WTC11 (cell line): ENCODE data around the gene BMPR2. TPM values are rescaled to one million over a fixed set of nuclear protein-coding genes. Genes with fewer than 3 reads are reported as not detected.

ENCODE experiments used
- ATAC-seq: fragments of 200-7000 bp; cut with Tn5 transposase; 2 replicates; pipeline ENCODE4 v1.10.0; 2021; ENCODE audit warnings: mild to moderate bottlenecking, moderate library complexity
- CTCF ChIA-PET: fragments of 300-600 bp; sonication (Branson Sonifier 250); formaldehyde crosslinking; loops from one replicate; lab custom pipeline; 2021; ENCODE audit warnings: antibody characterized with exemption; lab: Charles Lee
- POLR2A ChIA-PET: fragments of 350-600 bp; sonication (Branson Sonifier 250); formaldehyde crosslinking; loops from one replicate; lab custom pipeline; 2021; ENCODE audit warnings: antibody characterized with exemption; lab: Charles Lee
- DNase-seq: peaks from one replicate; pipeline ENCODE4 v3.0.0; 2021; ENCODE audit warnings: low spot score
- H3K27ac Mint-ChIP-seq: 2 replicates; pipeline ENCODE4 v1.8.0; 2021; ENCODE audit warnings: mixed read lengths
- H3K27me3 Mint-ChIP-seq: 2 replicates; pipeline ENCODE4 v1.8.0; 2021; ENCODE audit warnings: low read depth, mild to moderate bottlenecking, moderate library complexity, mixed read lengths
- H3K36me3 Mint-ChIP-seq: 2 replicates; pipeline ENCODE4 v1.8.0; 2021; ENCODE audit warnings: mixed read lengths
- H3K4me1 Mint-ChIP-seq: 2 replicates; pipeline ENCODE4 v1.8.0; 2022; ENCODE audit warnings: mixed read lengths
- H3K4me3 Mint-ChIP-seq: 2 replicates; pipeline ENCODE4 v1.8.0; 2021; ENCODE audit warnings: mild to moderate bottlenecking, moderate library complexity, mixed read lengths
- H3K9me3 Mint-ChIP-seq: 2 replicates; pipeline ENCODE4 v1.8.0; 2021; ENCODE audit warnings: mixed read lengths
- ARID4B ChIP-seq: sonication (generic); formaldehyde crosslinking; IDR thresholded peaks from 2 replicates; pipeline ENCODE4 v1.8.0; 2023; ENCODE audit warnings: missing genetic modification reagents, mild to moderate bottlenecking, borderline replicate concordance
- ATF6 ChIP-seq: sonication (generic); formaldehyde crosslinking; IDR thresholded peaks from 2 replicates; pipeline ENCODE4 v1.8.1; 2023; ENCODE audit warnings: mild to moderate bottlenecking, missing genetic modification reagents
- E2F4 ChIP-seq: sonication (generic); formaldehyde crosslinking; IDR thresholded peaks from 2 replicates; pipeline ENCODE4 v1.8.1; 2022; ENCODE audit warnings: low read depth, mild to moderate bottlenecking, moderate library complexity, missing genetic modification reagents, borderline replicate concordance
- ESRRA ChIP-seq: sonication (generic); formaldehyde crosslinking; IDR thresholded peaks from 2 replicates; pipeline ENCODE4 v1.8.1; 2022; ENCODE audit warnings: mild to moderate bottlenecking, missing genetic modification reagents, borderline replicate concordance
- GABPB1 ChIP-seq: sonication (generic); formaldehyde crosslinking; IDR thresholded peaks from 2 replicates; pipeline ENCODE4 v1.8.1; 2023; ENCODE audit warnings: mild to moderate bottlenecking, missing genetic modification reagents
- MLX ChIP-seq: sonication (generic); formaldehyde crosslinking; IDR thresholded peaks from 2 replicates; pipeline ENCODE4 v1.8.1; 2023; ENCODE audit warnings: mild to moderate bottlenecking, missing genetic modification reagents, moderate library complexity
- MYBL2 ChIP-seq: sonication (generic); formaldehyde crosslinking; IDR thresholded peaks from 2 replicates; pipeline ENCODE4 v1.8.1; 2023; ENCODE audit warnings: mild to moderate bottlenecking, moderate library complexity, missing genetic modification reagents
- NFE2L1 ChIP-seq: sonication (generic); formaldehyde crosslinking; IDR thresholded peaks from 2 replicates; pipeline ENCODE4 v1.8.1; 2023; ENCODE audit warnings: missing genetic modification reagents
- SP1 ChIP-seq: sonication (generic); formaldehyde crosslinking; conservative IDR thresholded peaks from 2 replicates; pipeline ENCODE4 v1.8.1; 2022; ENCODE audit warnings: missing genetic modification reagents
- TCF7 ChIP-seq: sonication (generic); formaldehyde crosslinking; IDR thresholded peaks from 2 replicates; pipeline ENCODE4 v1.8.0; 2022; ENCODE audit warnings: mild to moderate bottlenecking, low read depth, missing genetic modification reagents, moderate library complexity
- ZNF232 ChIP-seq: sonication (generic); formaldehyde crosslinking; IDR thresholded peaks from 2 replicates; pipeline ENCODE4 v1.8.0; 2022; ENCODE audit warnings: mild to moderate bottlenecking, missing genetic modification reagents
- ZNF263 ChIP-seq: sonication (generic); formaldehyde crosslinking; IDR thresholded peaks from 2 replicates; pipeline ENCODE4 v1.8.1; 2022; ENCODE audit warnings: low read depth, mild to moderate bottlenecking, moderate library complexity, missing genetic modification reagents
- ZNF281 ChIP-seq: sonication (generic); formaldehyde crosslinking; IDR thresholded peaks from 2 replicates; pipeline ENCODE4 v1.8.0; 2023; ENCODE audit warnings: mild to moderate bottlenecking, missing genetic modification reagents
- total RNA-seq: library from RNA; stranded (reverse); gene quantifications from 3 replicates; pipeline ENCODE4 v1.2.3, GENCODE V29; 2021
- TF ChIP-seq, protein P1 (sequence below): sonication (generic); formaldehyde crosslinking; IDR thresholded peaks from 2 replicates; pipeline ENCODE4 v1.8.1; 2022; ENCODE audit warnings: mild to moderate bottlenecking, missing genetic modification reagents, moderate library complexity, borderline replicate concordance
- TF ChIP-seq, protein P2 (sequence below): sonication (generic); formaldehyde crosslinking; IDR thresholded peaks from 2 replicates; pipeline ENCODE4 v1.8.1; 2022; ENCODE audit warnings: mild to moderate bottlenecking, moderate library complexity, missing genetic modification reagents

Gene BMPR2
- total RNA-seq, 1 experiment from 2014 or later, result 22.1 TPM

GRCh38 chr2:202508686-202509085, 132.6 kb downstream of the BMPR2 start (continued):
- TF ChIP-seq MLX (CRISPR knock-in tag), result no peak
- TF ChIP-seq ZNF232 (CRISPR knock-in tag), result no peak
- no peak for TF ChIP-seq TCF7 (CRISPR knock-in tag)
- TF ChIP-seq ZNF281, result no peak
- TF ChIP-seq SP1 (CRISPR knock-in tag), result no peak

DNA sequence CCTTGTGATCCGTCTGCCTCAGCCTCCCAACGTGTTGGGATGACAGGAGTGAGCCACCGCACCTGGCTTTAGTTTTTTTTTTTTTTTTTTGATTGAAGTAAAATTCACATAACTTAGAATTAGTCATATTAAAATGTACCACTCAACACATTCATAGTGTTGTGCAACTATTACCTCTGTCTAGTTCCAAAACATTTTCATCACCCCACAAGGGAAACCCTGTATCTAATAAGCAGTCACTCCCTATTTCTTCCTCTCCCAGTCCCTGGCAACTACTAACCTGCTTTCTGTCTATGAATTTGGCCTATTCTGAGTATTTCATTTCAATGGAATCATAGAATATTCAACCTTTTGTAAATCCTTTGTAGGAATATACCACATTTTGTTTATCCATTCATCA, 134.8 kb downstream of the BMPR2 start:
- Mint-ChIP-seq H3K27me3 (no peaks in the 10 kb centered on the region), H3K36me3 (peaks cover 7% of the 10 kb centered on the region), H3K9me3 (no peaks in the 10 kb centered on the region), H3K4me1 (no peaks in the 10 kb centered on the region), H3K27ac (no peak overlapping the region), H3K4me3 (no peak overlapping the region)
- POLR2A ChIA-PET, result no interaction called here
- ATAC-seq, result no peak
- CTCF ChIA-PET, result no interaction called here
- no peak for DNase-seq
- no peak for TF ChIP-seq GABPB1 (CRISPR knock-in tag)
- TF ChIP-seq ZNF263 (CRISPR knock-in tag), result no peak
- TF ChIP-seq, protein P1, sequence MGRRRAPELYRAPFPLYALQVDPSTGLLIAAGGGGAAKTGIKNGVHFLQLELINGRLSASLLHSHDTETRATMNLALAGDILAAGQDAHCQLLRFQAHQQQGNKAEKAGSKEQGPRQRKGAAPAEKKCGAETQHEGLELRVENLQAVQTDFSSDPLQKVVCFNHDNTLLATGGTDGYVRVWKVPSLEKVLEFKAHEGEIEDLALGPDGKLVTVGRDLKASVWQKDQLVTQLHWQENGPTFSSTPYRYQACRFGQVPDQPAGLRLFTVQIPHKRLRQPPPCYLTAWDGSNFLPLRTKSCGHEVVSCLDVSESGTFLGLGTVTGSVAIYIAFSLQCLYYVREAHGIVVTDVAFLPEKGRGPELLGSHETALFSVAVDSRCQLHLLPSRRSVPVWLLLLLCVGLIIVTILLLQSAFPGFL (CRISPR knock-in tag), result no peak
- TF ChIP-seq E2F4 (CRISPR knock-in tag), result no peak
- TF ChIP-seq, protein P2, sequence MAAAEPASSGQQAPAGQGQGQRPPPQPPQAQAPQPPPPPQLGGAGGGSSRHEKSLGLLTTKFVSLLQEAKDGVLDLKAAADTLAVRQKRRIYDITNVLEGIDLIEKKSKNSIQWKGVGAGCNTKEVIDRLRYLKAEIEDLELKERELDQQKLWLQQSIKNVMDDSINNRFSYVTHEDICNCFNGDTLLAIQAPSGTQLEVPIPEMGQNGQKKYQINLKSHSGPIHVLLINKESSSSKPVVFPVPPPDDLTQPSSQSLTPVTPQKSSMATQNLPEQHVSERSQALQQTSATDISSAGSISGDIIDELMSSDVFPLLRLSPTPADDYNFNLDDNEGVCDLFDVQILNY (CRISPR knock-in tag), result no peak
- TF ChIP-seq ARID4B (CRISPR knock-in tag), result no peak
- no peak for TF ChIP-seq SP1 (CRISPR knock-in tag)
- TF ChIP-seq ATF6 (CRISPR knock-in tag), result no peak
- no peak for TF ChIP-seq MYBL2 (CRISPR knock-in tag)
- no peak for TF ChIP-seq NFE2L1 (CRISPR knock-in tag)
- no peak for TF ChIP-seq ESRRA (CRISPR knock-in tag)
- TF ChIP-seq, all 79 proteins: peak for 0
